Brain microvascular endothelial cell (primary cell): ENCODE data around the gene SLC38A8.

ENCODE experiments used
- DNase-seq: peaks from one replicate; pipeline ENCODE4 v3.0.0-alpha.2; 2020
- H3K27ac ChIP-seq: fragments of 250-450 bp; sonication (Bioruptor Pico); 2 replicates; pipeline ENCODE4 v1.5.1; 2020; ENCODE audit warnings: mild to moderate bottlenecking, moderate library complexity
- H3K27me3 ChIP-seq: fragments of 250-450 bp; sonication (Bioruptor Pico); replicated peaks from 2 replicates; pipeline ENCODE4 v1.5.1; 2020; ENCODE audit warnings: mild to moderate bottlenecking
- H3K36me3 ChIP-seq: fragments of 250-450 bp; sonication (Bioruptor Pico); replicated peaks from 2 replicates; pipeline ENCODE4 v1.5.1; 2020; ENCODE audit warnings: mild to moderate bottlenecking
- H3K4me3 ChIP-seq: 2 replicates; pipeline ENCODE4 v1.5.1; 2011; ENCODE audit warnings: low read depth, mild to moderate bottlenecking, control low read depth, low read length, moderate library complexity
- CTCF ChIP-seq: IDR thresholded peaks from 2 replicates; pipeline ENCODE4 v1.5.1; 2011; ENCODE audit warnings: low read depth, mild to moderate bottlenecking, moderate library complexity, low read length, control low read depth, inconsistent platforms; ENCODE audit errors: missing control alignments
- in situ Hi-C: cut with HindIII; loops from 2 replicates; pipeline ENCODE4 v1.10.0; 2017; ENCODE audit warnings: low sequenced_read_pairs, low pct_ligation_motif_present

Gene SLC38A8

GRCh38 chr16:84047626-84048025, 5.0 kb upstream of the SLC38A8 start:
- DNase-seq, result no peak
- H3K4me3 ChIP-seq, result no peak overlapping the region
- no peak for TF ChIP-seq CTCF
- in situ Hi-C loops, result no loop called here
- no peak overlapping the region for H3K27ac ChIP-seq
- H3K36me3 ChIP-seq, result peaks cover 3% of the 10 kb centered on the region
- H3K27me3 ChIP-seq, result peaks cover 10% of the 10 kb centered on the region

- Histone ChIP-seq H3K27me3 (peaks cover 10% of the 10 kb centered on the region), H3K4me3 (no peak overlapping the region), H3K27ac (no peak overlapping the region), H3K36me3 (peaks cover 2% of the 10 kb centered on the region)
- in situ Hi-C loops, result no loop called here
- no peak for TF ChIP-seq CTCF
- DNase-seq, result no peak
Observed at GRCh38 chr16:84047206-84047605, 4.6 kb upstream of the SLC38A8 start.

- in situ Hi-C loops, result no loop called here
- Histone ChIP-seq H3K4me3 (no peak overlapping the region), H3K27me3 (peaks cover 16% of the 10 kb centered on the region), H3K27ac (no peak overlapping the region), H3K36me3 (no peaks in the 10 kb centered on the region)
- no peak for TF ChIP-seq CTCF
- DNase-seq, result no peak
Observed at GRCh38 chr16:84045818-84046470, 3.3 kb upstream of the SLC38A8 start.

GRCh38 chr16:84045001-84045817, 2.6 kb upstream of the SLC38A8 start:
- Histone ChIP-seq H3K27ac (no peak overlapping the region), H3K36me3 (no peaks in the 10 kb centered on the region), H3K4me3 (no peak overlapping the region), H3K27me3 (peaks cover 23% of the 10 kb centered on the region)
- in situ Hi-C loops, result no loop called here
- no peak for TF ChIP-seq CTCF
- no peak for DNase-seq

GRCh38 chr16:84044118-84044488, 1.5 kb upstream of the SLC38A8 start:
- no peak for DNase-seq
- in situ Hi-C loops, result no loop called here
- Histone ChIP-seq H3K27ac (no peak overlapping the region), H3K4me3 (no peak overlapping the region), H3K27me3 (peaks cover 29% of the 10 kb centered on the region), H3K36me3 (no peaks in the 10 kb centered on the region)
- peak; percentile 64 for TF ChIP-seq CTCF
